ENCODE results near the gene PIP4K2A. TPM values are rescaled to one million over a fixed set of nuclear protein-coding genes. Genes with fewer than 3 reads are reported as not detected.

PIP4K2A gene
- total and polyA plus RNA-seq, 2 donors (not counting 3 experiments of a cell fraction or from before 2014, with no cell fraction given): 11.8 to 32.6 TPM

- H3K79me2 ChIP-seq (ENCODE audit: control insufficient read depth, insufficient read depth, low read length): no peaks in the 10 kb centered on the region
- dilution Hi-C loops (cut with MboI; ENCODE audit: extremely low pct_ligation_motif_present, low sequenced_read_pairs): no loop called here
- no peak overlapping the region for H3K27ac ChIP-seq (ENCODE audit: insufficient read depth, low read depth, low read length)
- H3K9me3 ChIP-seq (replicated peaks; ENCODE audit: control insufficient read depth, insufficient read depth, low read length): no peaks in the 10 kb centered on the region
- intact Hi-C loops (cut with micrococcal nuclease): no loop called here
- no peak for TF ChIP-seq POLR2A (IDR thresholded peaks at IDR 0.05; ENCODE audit: low read depth, low read length)
- no peak for TF ChIP-seq POLR2AphosphoS5 (IDR thresholded peaks at IDR 0.05; ENCODE audit: insufficient read depth, low read depth, low read length)
- no peak for TF ChIP-seq FOS (IDR thresholded peaks at IDR 0.05; ENCODE audit: borderline replicate concordance, insufficient read depth, low read length)
- no peak for TF ChIP-seq CTCF (IDR thresholded peaks at IDR 0.05; ENCODE audit: extremely low read depth in 1 of 2, insufficient read depth in 1 of 2, low read depth in 1 of 2, low read length in 2 of 2)
- no peak for TF ChIP-seq EZH2 (IDR thresholded peaks at IDR 0.05; ENCODE audit: borderline replicate concordance, low read depth, low read length, severe bottlenecking)
- no peak for TF ChIP-seq GATA2 (IDR thresholded peaks at IDR 0.05; ENCODE audit: insufficient read depth, insufficient read length, low read depth, low read length)
- no peak for TF ChIP-seq MAX (IDR thresholded peaks at IDR 0.05; ENCODE audit: insufficient read depth, insufficient read length)
- no peak for TF ChIP-seq MYC (IDR thresholded peaks at IDR 0.05; ENCODE audit: low read depth, low read length)
- TF ChIP-seq JUN (IDR thresholded peaks at IDR 0.05; ENCODE audit: borderline replicate concordance, insufficient read depth, insufficient read length, low read depth): no peak
- no peak overlapping the region for H2AFZ ChIP-seq (ENCODE audit: low read depth, low read length)
- DNase-seq (ENCODE audit: low read depth, low spot score) (no peak), FAIRE-seq (no peak)
- no peaks in the 10 kb centered on the region for H3K27me3 ChIP-seq (ENCODE audit: control insufficient read depth in 2 of 2, insufficient read depth in 2 of 2, low read length in 2 of 2)
- no peak overlapping the region for H3K4me3 ChIP-seq (replicated peaks in 1 of 3; ENCODE audit: insufficient read depth in 1 of 3, low read depth in 1 of 3, low read length in 3 of 3)
- H3K4me2 ChIP-seq (ENCODE audit: insufficient read depth, low read length): no peak overlapping the region
- H3K9ac ChIP-seq (replicated peaks; ENCODE audit: extremely low read depth, insufficient read depth, low read length): no peak overlapping the region
- no peaks in the 10 kb centered on the region for H3K9me1 ChIP-seq (replicated peaks; ENCODE audit: control insufficient read depth, extremely low read depth, insufficient read depth, low read length)
- POLR2A ChIA-PET: no interaction called here
- peaks cover 0 to 5% of the 10 kb centered on the region in 2 experiments for H3K36me3 ChIP-seq (ENCODE audit: control insufficient read depth in 2 of 2, extremely low read depth in 1 of 2, insufficient read depth in 2 of 2, low read length in 2 of 2)
- CTCF ChIA-PET: no interaction called here
- BruUV-seq (replicated peaks): no TSS peak
- no peaks in the 10 kb centered on the region for H3K4me1 ChIP-seq (ENCODE audit: control insufficient read depth, extremely low read depth, insufficient read depth, low read length)
- no peaks in the 10 kb centered on the region for H4K20me1 ChIP-seq (replicated peaks; ENCODE audit: control insufficient read depth, extremely low read depth, insufficient read depth, low read length)
These were observed 121.4 kb downstream of the PIP4K2A start for GRCh38 chr10:22593026-22593425.
